SU-DHL-6 (cell line): ENCODE measurements around the gene VSX1.

Source experiments
- H2AFZ ChIP-seq: fragments of 200-600 bp; sonication (generic); 2 replicates; pipeline ENCODE4 v1.6.1; 2014; ENCODE audit warnings: low read depth, mild to moderate bottlenecking, moderate library complexity, mixed read lengths, antibody characterized with exemption, low read length; ENCODE audit not compliant: severe bottlenecking
- H3F3A ChIP-seq: fragments of 200-600 bp; shearing (Covaris generic); 2 replicates; pipeline ENCODE4 v1.6.0; 2016; ENCODE audit warnings: antibody characterized with exemption, mild to moderate bottlenecking; ENCODE audit not compliant: insufficient read depth
- H3K27ac ChIP-seq: fragments of 200-600 bp; sonication (generic); 2 replicates; pipeline ENCODE4 v1.5.1; 2016; ENCODE audit warnings: low read depth, mild to moderate bottlenecking, low read length, moderate library complexity, mixed read lengths
- H3K27me3 ChIP-seq: fragments of 200-600 bp; sonication (generic), shearing (Covaris generic); 2 replicates; pipeline ENCODE4 v1.6.0; 2014; ENCODE audit warnings: mild to moderate bottlenecking, low read length
- H3K36me3 ChIP-seq: fragments of 200-600 bp; sonication (generic); 2 replicates; pipeline ENCODE4 v1.6.1; 2014; ENCODE audit warnings: mild to moderate bottlenecking, low read length, mixed read lengths
- H3K4me2 ChIP-seq: fragments of 300-600, 200-600 bp; shearing (Covaris generic), sonication (generic); 2 replicates; pipeline ENCODE4 v1.6.0; 2014; ENCODE audit warnings: low read length, low read depth, mild to moderate bottlenecking; ENCODE audit not compliant: poor library complexity, severe bottlenecking
- H3K4me3 ChIP-seq: fragments of 200-600 bp; sonication (generic); 2 replicates; pipeline ENCODE4 v1.5.1; 2014; ENCODE audit warnings: antibody characterized with exemption, low read length, mild to moderate bottlenecking, mixed read lengths; ENCODE audit not compliant: insufficient read depth, poor library complexity, severe bottlenecking
- H3K79me2 ChIP-seq: fragments of 200-600 bp; sonication (generic); 2 replicates; pipeline ENCODE4 v1.6.1; 2014; ENCODE audit warnings: mild to moderate bottlenecking, low read length, moderate library complexity; ENCODE audit not compliant: insufficient read depth
- H3K9ac ChIP-seq: fragments of 200-600 bp; sonication (generic); 2 replicates; pipeline ENCODE4 v1.7.0; 2014; ENCODE audit warnings: mild to moderate bottlenecking, low read length
- H3K9me2 ChIP-seq: fragments of 200-600 bp; sonication (generic); replicated peaks from 2 replicates; pipeline ENCODE4 v1.6.1; 2014; ENCODE audit warnings: low read length; ENCODE audit not compliant: insufficient read depth
- H3K9me3 ChIP-seq: fragments of 200-600 bp; sonication (generic); 2 replicates; pipeline ENCODE4 v1.6.1; 2014; ENCODE audit warnings: low read length, mixed read lengths; ENCODE audit not compliant: insufficient read depth
- H4K20me1 ChIP-seq: fragments of 200-600 bp; sonication (generic); 2 replicates; pipeline ENCODE4 v1.6.1; 2014; ENCODE audit warnings: low read depth, mild to moderate bottlenecking, antibody characterized with exemption, low read length, moderate library complexity, mixed read lengths
- CTCF ChIP-seq: fragments of 200-600 bp; sonication (generic); IDR thresholded peaks from one replicate; pipeline ENCODE4 v1.5.1; 2017; ENCODE audit warnings: antibody characterized with exemption, mild to moderate bottlenecking, low read length, moderate library complexity; ENCODE audit not compliant: insufficient read depth, poor library complexity, severe bottlenecking
- EZH2phosphoT487 ChIP-seq: fragments of 200-600 bp; sonication (generic), shearing (Covaris generic); conservative IDR thresholded peaks from 2 replicates; pipeline ENCODE4 v1.6.1; 2018; ENCODE audit warnings: mild to moderate bottlenecking, antibody characterized with exemption, low read length, moderate library complexity, mixed read lengths

The VSX1 gene

GRCh38 chr20:25089096-25089495, 7.2 kb upstream of the VSX1 start:
- Histone ChIP-seq H4K20me1 (no peaks in the 10 kb centered on the region), H3K9me3 (no peaks in the 10 kb centered on the region), H3K4me2 (no peak overlapping the region), H3F3A (no peaks in the 10 kb centered on the region), H3K4me3 (no peak overlapping the region), H3K27me3 (no peaks in the 10 kb centered on the region), H2AFZ (no peak overlapping the region), H3K27ac (no peak overlapping the region), H3K9me2 (no peaks in the 10 kb centered on the region), H3K36me3 (no peaks in the 10 kb centered on the region), H3K79me2 (no peaks in the 10 kb centered on the region), H3K9ac (no peak overlapping the region)
- TF ChIP-seq EZH2phosphoT487 (no peak), CTCF (no peak)

GRCh38 chr20:25088267-25088666, 6.3 kb upstream of the VSX1 start:
- Histone ChIP-seq H3F3A (no peaks in the 10 kb centered on the region), H4K20me1 (no peaks in the 10 kb centered on the region), H3K9me3 (no peaks in the 10 kb centered on the region), H3K9ac (no peak overlapping the region), H3K27me3 (no peaks in the 10 kb centered on the region), H3K79me2 (no peaks in the 10 kb centered on the region), H3K4me2 (no peak overlapping the region), H3K36me3 (no peaks in the 10 kb centered on the region), H3K9me2 (no peaks in the 10 kb centered on the region), H3K4me3 (no peak overlapping the region), H3K27ac (no peak overlapping the region), H2AFZ (no peak overlapping the region)
- no peak for TF ChIP-seq EZH2phosphoT487
- TF ChIP-seq CTCF = no peak

- no peak overlapping the region for H2AFZ ChIP-seq
- no peaks in the 10 kb centered on the region for H4K20me1 ChIP-seq
- TF ChIP-seq EZH2phosphoT487 = no peak
- no peak for TF ChIP-seq CTCF
- H3K9me3 ChIP-seq = no peaks in the 10 kb centered on the region
- no peak overlapping the region for H3K4me2 ChIP-seq
- H3K27ac ChIP-seq = no peak overlapping the region
- H3F3A ChIP-seq = no peaks in the 10 kb centered on the region
- H3K4me3 ChIP-seq = no peak overlapping the region
- H3K9me2 ChIP-seq = no peaks in the 10 kb centered on the region
- no peak overlapping the region for H3K9ac ChIP-seq
- H3K79me2 ChIP-seq = no peaks in the 10 kb centered on the region
- no peaks in the 10 kb centered on the region for H3K36me3 ChIP-seq
- no peaks in the 10 kb centered on the region for H3K27me3 ChIP-seq
Observed at GRCh38 chr20:25087186-25087929, 5.4 kb upstream of the VSX1 start.
